MCF 10A (cell line): ENCODE data around the gene RERE. TPM values are rescaled to one million over a fixed set of nuclear protein-coding genes. Genes with fewer than 3 reads are reported as not detected.

ENCODE experiments used
- BruUV-seq: library from RNA; stranded (reverse); fragments of 400-500 nt; replicated peaks from 2 replicates; lab custom pipeline; 2021; lab: Mats Ljungman, UMichigan
- CTCF ChIA-PET: fragments of 300-600 bp; sonication (Branson Sonifier 250); formaldehyde crosslinking; extraction: SDS; loops from one replicate; lab custom pipeline; 2021; ENCODE audit warnings: antibody characterized with exemption, inconsistent platforms; lab: Yijun Ruan, JAX
- POLR2A ChIA-PET: fragments of 300-600, 350-650 bp; sonication (Branson Sonifier 250); formaldehyde crosslinking; extraction: SDS; loops from one replicate; lab custom pipeline; 2020; ENCODE audit warnings: antibody characterized with exemption, inconsistent platforms; lab: Yijun Ruan, JAX
- DNase-seq: peaks from one replicate; pipeline ENCODE4 v3.0.0-alpha.2; 2018; ENCODE audit not compliant: unreplicated experiment
- H3K27ac Mint-ChIP-seq: one replicate; pipeline ENCODE4 v1.8.0; 2022; ENCODE audit warnings: mild to moderate bottlenecking, low read depth, mixed read lengths; ENCODE audit not compliant: unreplicated experiment
- H3K27me3 Mint-ChIP-seq: one replicate; pipeline ENCODE4 v1.8.0; 2022; ENCODE audit warnings: mixed read lengths; ENCODE audit not compliant: insufficient read depth, unreplicated experiment
- H3K36me3 Mint-ChIP-seq: one replicate; pipeline ENCODE4 v1.8.0; 2022; ENCODE audit warnings: mild to moderate bottlenecking, moderate library complexity, mixed read lengths; ENCODE audit not compliant: insufficient read depth, unreplicated experiment
- H3K4me1 Mint-ChIP-seq: one replicate; pipeline ENCODE4 v1.8.0; 2022; ENCODE audit warnings: mixed read lengths; ENCODE audit not compliant: insufficient read depth, unreplicated experiment
- H3K4me3 Mint-ChIP-seq: one replicate; pipeline ENCODE4 v1.8.0; 2022; ENCODE audit warnings: mild to moderate bottlenecking, moderate library complexity, mixed read lengths; ENCODE audit not compliant: unreplicated experiment
- H3K9me3 Mint-ChIP-seq: one replicate; pipeline ENCODE4 v1.8.0; 2022; ENCODE audit warnings: mixed read lengths; ENCODE audit not compliant: unreplicated experiment
- intact Hi-C: fragments of 100-400 bp; cut with micrococcal nuclease; formaldehyde crosslinking; loops from 2 replicates; pipeline ENCODE4 v1.14.1; 2022
- total RNA-seq: library from RNA; stranded (reverse); gene quantifications from 2 replicates; pipeline ENCODE4 v1.2.3, GENCODE V29; 2022
- TF ChIP-seq, protein P1 (sequence below): fragments of 200-600 bp; IDR thresholded peaks from one replicate; pipeline ENCODE4 v1.8.0; 2022; ENCODE audit warnings: antibody characterized with exemption, mild to moderate bottlenecking; ENCODE audit not compliant: unreplicated experiment

Gene RERE
- total RNA-seq, 1 experiment from 2014 or later: 48.4 TPM

DNA sequence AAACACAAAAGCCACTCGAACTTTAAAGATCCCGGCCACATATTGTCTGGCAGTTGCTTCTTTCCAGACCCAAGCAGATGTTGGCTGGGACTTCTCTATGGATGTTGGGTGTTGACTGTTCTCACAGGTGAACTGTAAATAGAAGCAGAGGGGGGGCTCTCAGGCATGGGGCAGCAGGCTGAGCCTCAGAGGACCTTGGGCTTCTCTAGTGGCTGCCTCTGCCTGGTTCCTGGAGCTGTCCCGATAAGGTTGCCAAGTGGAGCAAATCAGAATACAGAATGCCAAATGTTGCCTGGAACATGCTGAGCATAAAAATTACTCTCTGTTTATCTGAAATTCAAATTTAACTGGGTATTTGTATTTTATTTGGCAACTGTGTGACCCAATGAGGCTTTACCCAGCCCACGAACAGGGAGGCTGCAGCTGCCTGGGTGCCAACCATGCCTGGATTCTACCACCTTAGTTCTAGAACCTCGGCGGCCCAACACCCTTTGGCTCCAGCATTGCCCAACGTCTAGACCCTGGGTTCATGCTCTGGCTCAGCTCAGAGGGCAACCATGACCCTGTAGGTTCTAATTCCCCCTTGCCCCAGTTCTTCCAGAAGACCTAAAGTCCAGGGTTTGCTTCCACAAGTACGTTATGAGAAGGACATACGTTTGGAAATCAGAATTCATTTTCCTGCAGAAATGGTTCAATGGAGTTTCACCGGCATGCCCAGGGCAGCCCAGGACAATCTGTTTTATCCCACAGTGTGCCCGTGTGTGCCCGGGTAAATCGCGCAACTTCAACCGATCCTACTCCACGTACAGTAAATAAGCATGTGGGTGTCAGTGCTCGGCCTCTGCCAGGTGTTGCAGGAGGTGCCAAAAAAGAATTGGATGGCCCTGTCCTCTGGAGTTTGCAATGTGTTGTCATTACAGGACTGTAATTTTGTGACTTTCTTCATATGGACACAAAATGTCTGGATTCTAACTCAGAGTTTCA is 504.9 kb downstream of the RERE start:
- H3K27ac Mint-ChIP-seq: no peak overlapping the region
- DNase-seq: no peak
- CTCF ChIA-PET: interaction anchor here (1.6 to 4.0 kb wide), 5 partner anchors 73 to 331 kb away, joined by 4 to 44 read pairs (median 18); no protein-coding TSS in a partner anchor
- no peak overlapping the region for H3K4me3 Mint-ChIP-seq
- no peaks in the 10 kb centered on the region for H3K36me3 Mint-ChIP-seq
- no peaks in the 10 kb centered on the region for H3K27me3 Mint-ChIP-seq
- POLR2A ChIA-PET: no interaction called here
- intact Hi-C loops: no loop called here
- no peaks in the 10 kb centered on the region for H3K9me3 Mint-ChIP-seq
- TF ChIP-seq, protein P1, sequence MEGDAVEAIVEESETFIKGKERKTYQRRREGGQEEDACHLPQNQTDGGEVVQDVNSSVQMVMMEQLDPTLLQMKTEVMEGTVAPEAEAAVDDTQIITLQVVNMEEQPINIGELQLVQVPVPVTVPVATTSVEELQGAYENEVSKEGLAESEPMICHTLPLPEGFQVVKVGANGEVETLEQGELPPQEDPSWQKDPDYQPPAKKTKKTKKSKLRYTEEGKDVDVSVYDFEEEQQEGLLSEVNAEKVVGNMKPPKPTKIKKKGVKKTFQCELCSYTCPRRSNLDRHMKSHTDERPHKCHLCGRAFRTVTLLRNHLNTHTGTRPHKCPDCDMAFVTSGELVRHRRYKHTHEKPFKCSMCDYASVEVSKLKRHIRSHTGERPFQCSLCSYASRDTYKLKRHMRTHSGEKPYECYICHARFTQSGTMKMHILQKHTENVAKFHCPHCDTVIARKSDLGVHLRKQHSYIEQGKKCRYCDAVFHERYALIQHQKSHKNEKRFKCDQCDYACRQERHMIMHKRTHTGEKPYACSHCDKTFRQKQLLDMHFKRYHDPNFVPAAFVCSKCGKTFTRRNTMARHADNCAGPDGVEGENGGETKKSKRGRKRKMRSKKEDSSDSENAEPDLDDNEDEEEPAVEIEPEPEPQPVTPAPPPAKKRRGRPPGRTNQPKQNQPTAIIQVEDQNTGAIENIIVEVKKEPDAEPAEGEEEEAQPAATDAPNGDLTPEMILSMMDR: no peak
- no TSS peak for BruUV-seq
- H3K4me1 Mint-ChIP-seq: peaks cover 15% of the 10 kb centered on the region

DNA sequence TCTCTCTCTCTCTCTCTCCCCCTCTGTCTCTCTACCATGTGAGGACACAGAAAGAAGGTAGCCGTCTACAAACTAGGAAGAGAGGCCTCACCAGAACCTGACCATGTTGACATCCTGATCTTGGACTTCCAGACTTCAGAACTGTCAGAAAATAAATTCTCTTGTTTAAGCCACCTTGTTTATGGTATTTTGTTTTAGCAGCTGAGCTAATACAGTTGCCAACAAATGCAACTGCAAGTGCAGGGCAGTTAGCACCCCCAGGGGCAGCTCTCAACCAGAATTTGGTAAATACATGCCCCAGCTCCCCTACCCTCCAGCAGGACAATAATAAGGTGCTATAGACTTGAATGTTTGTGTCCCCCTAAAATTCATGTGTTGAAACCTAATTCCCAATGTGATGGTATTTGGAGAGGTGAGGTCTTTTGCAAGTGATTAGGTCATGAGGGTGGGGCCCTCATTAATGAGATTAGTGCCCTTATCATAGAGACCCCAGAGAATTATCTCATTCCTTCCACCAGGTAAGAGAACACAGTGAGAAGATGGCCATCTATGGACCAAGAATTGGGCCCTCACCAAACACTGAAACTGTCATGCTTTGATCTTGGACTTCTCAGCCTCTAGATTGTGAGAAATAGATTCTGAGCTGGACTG is 506.2 kb downstream of the RERE start:
- Mint-ChIP-seq H3K27ac (no peak overlapping the region), H3K4me1 (peaks cover 15% of the 10 kb centered on the region), H3K36me3 (no peaks in the 10 kb centered on the region), H3K27me3 (no peaks in the 10 kb centered on the region), H3K9me3 (no peaks in the 10 kb centered on the region), H3K4me3 (no peak overlapping the region)
- DNase-seq: no peak
- BruUV-seq: no TSS peak
- ChIA-PET CTCF (interaction anchor here (0.6 to 2.1 kb wide), 7 partner anchors 12 to 328 kb away, joined by 3 to 14 read pairs (median 4); no protein-coding TSS in a partner anchor), POLR2A (interaction anchor here (1.0 to 1.4 kb wide), 5 partner anchors 51 to 336 kb away, joined by 3 to 4 read pairs (median 3); no protein-coding TSS in a partner anchor)
- TF ChIP-seq, protein P1: no peak
- intact Hi-C loops: no loop called here

- no TSS peak for BruUV-seq
These were observed 509.8 kb downstream of the RERE start for GRCh38 chr1:8307628-8308027.

More at GRCh38 chr1:8307628-8308027, 509.8 kb downstream of the RERE start:
- Mint-ChIP-seq H3K9me3 (no peaks in the 10 kb centered on the region), H3K36me3 (no peaks in the 10 kb centered on the region), H3K4me1 (no peaks in the 10 kb centered on the region), H3K4me3 (no peak overlapping the region), H3K27ac (no peak overlapping the region), H3K27me3 (no peaks in the 10 kb centered on the region)
- CTCF ChIA-PET: interaction anchor here (0.5 to 0.7 kb wide), 3 partner anchors 140 to 1372 kb away, joined by 3 to 4 read pairs (median 4); no protein-coding TSS in a partner anchor
- DNase-seq: no peak
- TF ChIP-seq, protein P1: no peak
- intact Hi-C loops: no loop called here
- POLR2A ChIA-PET: interaction anchor here (1.2 kb wide), 1 partner anchor 49 kb away, joined by 4 read pairs; no protein-coding TSS in a partner anchor
